ENCODE measurements around the gene ME2.
"Not testable (repeated sequence)": the region's sequence is repeated elsewhere in the genome, so short reads cannot be mapped to it uniquely, and the experiment has no call there.

Gene ME2

GRCh38 chr18:50935493-50936191 is 56.7 kb downstream of the ME2 start:
- DNase-seq (ENCODE audit: low read depth), result no peak
- TF ChIP-seq CTCF (IDR thresholded peaks at IDR 0.05; ENCODE audit: insufficient read depth, low read depth, low read length, missing control alignments), result no peak
- H3K4me3 ChIP-seq (ENCODE audit: low read depth, low read length), result no peak overlapping the region

GRCh38 chr18:50937183-50937582 is 58.3 kb downstream of the ME2 start:
- TF ChIP-seq CTCF (IDR thresholded peaks at IDR 0.05; ENCODE audit: insufficient read depth, low read depth, low read length, missing control alignments), result no peak
- no peak for DNase-seq (ENCODE audit: low read depth)
- no peak overlapping the region for H3K4me3 ChIP-seq (ENCODE audit: low read depth, low read length)

GRCh38 chr18:50938912-50939311 is 60.0 kb downstream of the ME2 start:
- no peak for TF ChIP-seq CTCF (IDR thresholded peaks at IDR 0.05; ENCODE audit: insufficient read depth, low read depth, low read length, missing control alignments)
- DNase-seq (ENCODE audit: low read depth), result no peak
- no peak overlapping the region for H3K4me3 ChIP-seq (ENCODE audit: low read depth, low read length)

- TF ChIP-seq CTCF (IDR thresholded peaks at IDR 0.05; ENCODE audit: insufficient read depth, low read depth, low read length, missing control alignments), result no peak
- no peak for DNase-seq (ENCODE audit: low read depth)
- H3K4me3 ChIP-seq (ENCODE audit: low read depth, low read length), result no peak overlapping the region
These were observed 65.5 kb downstream of the ME2 start for GRCh38 chr18:50944245-50944932.

GRCh38 chr18:50945918-50946317 is 67.0 kb downstream of the ME2 start:
- not testable (repeated sequence) for H3K4me3 ChIP-seq (ENCODE audit: low read depth, low read length); DNase-seq (ENCODE audit: low read depth)

GRCh38 chr18:50947899-50948298 is 69.0 kb downstream of the ME2 start:
- no peak for TF ChIP-seq CTCF (IDR thresholded peaks at IDR 0.05; ENCODE audit: insufficient read depth, low read depth, low read length, missing control alignments)
- no peak overlapping the region for H3K4me3 ChIP-seq (ENCODE audit: low read depth, low read length)
- DNase-seq (ENCODE audit: low read depth), result no peak

- H3K4me3 ChIP-seq (ENCODE audit: low read depth, low read length), result no peak overlapping the region
- no peak for DNase-seq (ENCODE audit: low read depth)
- TF ChIP-seq CTCF (IDR thresholded peaks at IDR 0.05; ENCODE audit: insufficient read depth, low read depth, low read length, missing control alignments), result no peak
These were observed 70.3 kb downstream of the ME2 start for GRCh38 chr18:50949185-50949584.
